ENCODE measurements around the gene SLC16A13.
A peak's percentile ranks its signal among the peaks of the same experiment; 100 is the strongest.

Gene SLC16A13

GRCh38 chr17:7022781-7023571 is 12.8 kb upstream of the SLC16A13 start, which contains the start of gene BCL6B:
BCL6B (plus strand) TSS chr17:7023050; CDS start chr17:7023672, 622 bp downstream.
- Histone ChIP-seq H3K27me3 (ENCODE audit: control insufficient read depth in 1 of 2, insufficient read depth in 2 of 2, low read length in 2 of 2) (peaks cover 10 to 31% of the 10 kb centered on the region in 2 donors), H3K9ac (ENCODE audit: low read length) (no peak within 1 kb of the TSS), H3K4me3 (ENCODE audit: low read depth in 1 of 2, low read length in 2 of 2) (peak within 1 kb of the TSS in 1 of 2 donors; percentile 38), H3K9me3 (ENCODE audit: low read length) (no peaks in the 10 kb centered on the region), H3K4me1 (ENCODE audit: insufficient read depth, low read length) (peaks cover 11% of the 10 kb centered on the region), H3K36me3 (ENCODE audit: insufficient read depth, low read length) (no peaks in the 10 kb centered on the region), H3K27ac (ENCODE audit: low read depth, low read length) (peak within 1 kb of the TSS; percentile 46)

- no peaks in the 10 kb centered on the region for H3K9me3 ChIP-seq (ENCODE audit: low read length)
- peaks cover 7% of the 10 kb centered on the region for H3K4me1 ChIP-seq (ENCODE audit: insufficient read depth, low read length)
- no peak overlapping the region for H3K9ac ChIP-seq (ENCODE audit: low read length)
- H3K4me3 ChIP-seq (ENCODE audit: low read depth in 1 of 2, low read length in 2 of 2): peak overlapping the region in 1 of 2 donors; percentile 35
- no peaks in the 10 kb centered on the region for H3K36me3 ChIP-seq (ENCODE audit: insufficient read depth, low read length)
- H3K27ac ChIP-seq (ENCODE audit: low read depth, low read length): no peak overlapping the region
- peaks cover 10 to 31% of the 10 kb centered on the region in 2 donors for H3K27me3 ChIP-seq (ENCODE audit: control insufficient read depth in 1 of 2, insufficient read depth in 2 of 2, low read length in 2 of 2)
Measured at GRCh38 chr17:7023576-7024401, 12.0 kb upstream of the SLC16A13 start.

GRCh38 chr17:7024402-7024785 is 11.4 kb upstream of the SLC16A13 start:
- Histone ChIP-seq H3K4me1 (ENCODE audit: insufficient read depth, low read length) (peaks cover 7% of the 10 kb centered on the region), H3K9ac (ENCODE audit: low read length) (no peak overlapping the region), H3K27ac (ENCODE audit: low read depth, low read length) (no peak overlapping the region), H3K4me3 (ENCODE audit: low read depth in 1 of 2, low read length in 2 of 2) (no peak overlapping the region), H3K36me3 (ENCODE audit: insufficient read depth, low read length) (no peaks in the 10 kb centered on the region), H3K27me3 (ENCODE audit: control insufficient read depth in 1 of 2, insufficient read depth in 2 of 2, low read length in 2 of 2) (peaks cover 10 to 31% of the 10 kb centered on the region in 2 donors), H3K9me3 (ENCODE audit: low read length) (no peaks in the 10 kb centered on the region)

- Histone ChIP-seq H3K27me3 (ENCODE audit: control insufficient read depth in 1 of 2, insufficient read depth in 2 of 2, low read length in 2 of 2) (peaks cover 10 to 31% of the 10 kb centered on the region in 2 donors), H3K9ac (ENCODE audit: low read length) (no peak overlapping the region), H3K9me3 (ENCODE audit: low read length) (no peaks in the 10 kb centered on the region), H3K4me3 (ENCODE audit: low read depth in 1 of 2, low read length in 2 of 2) (no peak overlapping the region), H3K4me1 (ENCODE audit: insufficient read depth, low read length) (peaks cover 7% of the 10 kb centered on the region), H3K36me3 (ENCODE audit: insufficient read depth, low read length) (no peaks in the 10 kb centered on the region), H3K27ac (ENCODE audit: low read depth, low read length) (no peak overlapping the region)
Measured at GRCh38 chr17:7025245-7025644, 10.6 kb upstream of the SLC16A13 start.

GRCh38 chr17:7026471-7027115 is 9.2 kb upstream of the SLC16A13 start:
- Histone ChIP-seq H3K27me3 (ENCODE audit: control insufficient read depth in 1 of 2, insufficient read depth in 2 of 2, low read length in 2 of 2) (peaks cover 10 to 27% of the 10 kb centered on the region in 2 donors), H3K9me3 (ENCODE audit: low read length) (no peaks in the 10 kb centered on the region), H3K9ac (ENCODE audit: low read length) (no peak overlapping the region), H3K27ac (ENCODE audit: low read depth, low read length) (no peak overlapping the region), H3K36me3 (ENCODE audit: insufficient read depth, low read length) (no peaks in the 10 kb centered on the region), H3K4me3 (ENCODE audit: low read depth in 1 of 2, low read length in 2 of 2) (no peak overlapping the region), H3K4me1 (ENCODE audit: insufficient read depth, low read length) (peaks cover 3% of the 10 kb centered on the region)

- Histone ChIP-seq H3K4me3 (ENCODE audit: low read depth in 1 of 2, low read length in 2 of 2) (no peak overlapping the region), H3K27me3 (ENCODE audit: control insufficient read depth in 1 of 2, insufficient read depth in 2 of 2, low read length in 2 of 2) (peaks cover 8 to 20% of the 10 kb centered on the region in 2 donors), H3K4me1 (ENCODE audit: insufficient read depth, low read length) (no peaks in the 10 kb centered on the region), H3K27ac (ENCODE audit: low read depth, low read length) (no peak overlapping the region), H3K9me3 (ENCODE audit: low read length) (no peaks in the 10 kb centered on the region), H3K9ac (ENCODE audit: low read length) (no peak overlapping the region), H3K36me3 (ENCODE audit: insufficient read depth, low read length) (no peaks in the 10 kb centered on the region)
Measured at GRCh38 chr17:7027335-7027734, 8.5 kb upstream of the SLC16A13 start.

GRCh38 chr17:7029096-7029495 is 6.7 kb upstream of the SLC16A13 start:
- H3K27ac ChIP-seq (ENCODE audit: low read depth, low read length): no peak overlapping the region
- no peaks in the 10 kb centered on the region for H3K4me1 ChIP-seq (ENCODE audit: insufficient read depth, low read length)
- peaks cover 0 to 4% of the 10 kb centered on the region in 2 donors for H3K27me3 ChIP-seq (ENCODE audit: control insufficient read depth in 1 of 2, insufficient read depth in 2 of 2, low read length in 2 of 2)
- H3K9ac ChIP-seq (ENCODE audit: low read length): no peak overlapping the region
- no peaks in the 10 kb centered on the region for H3K36me3 ChIP-seq (ENCODE audit: insufficient read depth, low read length)
- H3K4me3 ChIP-seq (ENCODE audit: low read depth in 1 of 2, low read length in 2 of 2): no peak overlapping the region
- H3K9me3 ChIP-seq (ENCODE audit: low read length): no peaks in the 10 kb centered on the region

GRCh38 chr17:7029659-7030058 is 6.2 kb upstream of the SLC16A13 start:
- Histone ChIP-seq H3K27ac (ENCODE audit: low read depth, low read length) (no peak overlapping the region), H3K36me3 (ENCODE audit: insufficient read depth, low read length) (no peaks in the 10 kb centered on the region), H3K27me3 (ENCODE audit: control insufficient read depth in 1 of 2, insufficient read depth in 2 of 2, low read length in 2 of 2) (no peaks in the 10 kb centered on the region), H3K4me3 (ENCODE audit: low read depth in 1 of 2, low read length in 2 of 2) (no peak overlapping the region), H3K9me3 (ENCODE audit: low read length) (no peaks in the 10 kb centered on the region), H3K4me1 (ENCODE audit: insufficient read depth, low read length) (no peaks in the 10 kb centered on the region), H3K9ac (ENCODE audit: low read length) (no peak overlapping the region)

- H3K4me1 ChIP-seq (ENCODE audit: insufficient read depth, low read length): peaks cover 14% of the 10 kb centered on the region
Measured at GRCh38 chr17:7034955-7035590, 742 bp upstream of the SLC16A13 start.

GRCh38 chr17:7038025-7038862 is 2.4 kb downstream of the SLC16A13 start:
- Histone ChIP-seq H3K4me1 (ENCODE audit: insufficient read depth, low read length) (peaks cover 14% of the 10 kb centered on the region), H3K27me3 (ENCODE audit: control insufficient read depth in 1 of 2, insufficient read depth in 2 of 2, low read length in 2 of 2) (peaks cover 0 to 15% of the 10 kb centered on the region in 2 donors), H3K4me3 (ENCODE audit: low read depth in 1 of 2, low read length in 2 of 2) (no peak overlapping the region), H3K9me3 (ENCODE audit: low read length) (no peaks in the 10 kb centered on the region), H3K36me3 (ENCODE audit: insufficient read depth, low read length) (no peaks in the 10 kb centered on the region), H3K9ac (ENCODE audit: low read length) (no peak overlapping the region), H3K27ac (ENCODE audit: low read depth, low read length) (no peak overlapping the region)

More at GRCh38 chr17:7034955-7035590, 742 bp upstream of the SLC16A13 start:
- H3K9ac ChIP-seq (ENCODE audit: low read length): no peak overlapping the region
- no peaks in the 10 kb centered on the region for H3K9me3 ChIP-seq (ENCODE audit: low read length)
- peak overlapping the region; percentile 46 for H3K27ac ChIP-seq (ENCODE audit: low read depth, low read length)
- H3K36me3 ChIP-seq (ENCODE audit: insufficient read depth, low read length): no peaks in the 10 kb centered on the region
- H3K4me3 ChIP-seq (ENCODE audit: low read depth in 1 of 2, low read length in 2 of 2): peak overlapping the region; percentile 45 to 63
- H3K27me3 ChIP-seq (ENCODE audit: control insufficient read depth in 1 of 2, insufficient read depth in 2 of 2, low read length in 2 of 2): no peaks in the 10 kb centered on the region

Data from muscle layer of colon (tissue), 2 donors.